Neutrophil (primary cell): ENCODE data around the gene GNG7.
"Not testable (repeated sequence)": the region's sequence is repeated elsewhere in the genome, so short reads cannot be mapped to it uniquely, and the experiment has no call there.

Source experiments
- H3K27ac ChIP-seq: fragments of 200-600 bp; sonication (generic); 2 replicates; pipeline ENCODE4 v1.5.1; 2016; ENCODE audit warnings: mild to moderate bottlenecking, moderate library complexity
- H3K27me3 ChIP-seq: fragments of 200-600 bp; sonication (generic); 2 replicates; pipeline ENCODE4 v1.6.0; 2016; ENCODE audit warnings: mild to moderate bottlenecking
- H3K36me3 ChIP-seq: fragments of 200-600 bp; sonication (generic); 2 replicates; pipeline ENCODE4 v1.5.1; 2017
- H3K4me1 ChIP-seq, 2 experiments: fragments of 200-600 bp in 1 of 2; sonication (generic) in 1 of 2; 1 replicate in 1 of 2; 2 replicates in 1 of 2; pipeline versions ENCODE4 v1.5.1 to v1.6.1; 2013 to 2016; ENCODE audit warnings: low read depth in 1 of 2, low read length in 1 of 2, mild to moderate bottlenecking in 1 of 2, moderate library complexity in 1 of 2; ENCODE audit not compliant: control insufficient read depth in 1 of 2, insufficient read depth in 1 of 2
- H3K4me3 ChIP-seq, 2 experiments: fragments of 200-600 bp in 1 of 2; sonication (generic) in 1 of 2; 1 replicate in 1 of 2; 2 replicates in 1 of 2; pipeline ENCODE4 v1.5.1; 2013 to 2016; ENCODE audit warnings: low read depth in 1 of 2, low read length in 1 of 2, mild to moderate bottlenecking in 1 of 2, moderate library complexity in 1 of 2
- H3K9me3 ChIP-seq: fragments of 200-600 bp; sonication (generic); 2 replicates; pipeline ENCODE4 v1.5.1; 2016
- TF ChIP-seq, protein P1 (sequence below): fragments of 200-600 bp; sonication (generic); IDR thresholded peaks from 2 replicates; pipeline ENCODE4 v1.5.1; 2016; ENCODE audit warnings: antibody characterized with exemption

Gene GNG7

DNA sequence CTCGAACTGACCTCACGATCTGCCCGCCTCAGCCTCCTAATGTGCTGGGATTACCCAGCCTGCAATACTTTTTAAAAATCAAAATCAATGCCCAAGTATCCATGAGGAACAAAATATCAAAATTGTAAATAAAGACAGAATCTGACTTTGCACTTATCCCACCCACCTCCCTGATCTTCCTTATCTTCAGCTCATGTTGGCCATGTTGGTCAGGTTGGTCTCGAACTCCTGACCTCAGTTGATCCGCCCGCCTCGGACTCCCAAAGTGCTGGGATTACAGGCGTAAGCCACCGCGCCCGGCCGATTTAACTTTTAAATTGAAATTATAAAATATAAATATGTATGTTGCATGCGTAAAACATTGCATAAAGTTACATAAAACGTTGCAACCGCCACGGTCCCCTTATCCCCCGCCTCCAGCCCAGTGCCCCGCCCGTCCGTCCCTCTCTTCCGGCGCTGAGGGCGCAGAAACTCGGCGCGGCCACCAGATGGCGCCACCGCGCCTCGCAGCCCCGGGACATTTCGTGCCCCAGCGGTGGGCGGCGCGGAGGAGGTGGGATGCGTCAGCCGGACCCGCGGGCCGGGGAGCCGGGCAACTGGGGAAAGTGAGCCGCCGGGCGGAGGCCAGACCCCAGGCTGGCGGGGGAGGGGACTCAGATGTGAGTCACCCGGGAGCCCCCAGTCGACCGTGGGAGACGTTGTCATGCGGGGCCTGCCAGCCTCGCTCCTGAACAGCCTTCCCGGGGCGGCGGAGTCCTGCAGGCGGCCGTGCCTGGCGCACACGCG is 228.1 kb downstream of the GNG7 start:
- Histone ChIP-seq H3K36me3 (peaks cover 17% of the 10 kb centered on the region), H3K4me1 (peaks cover 36 to 40% of the 10 kb centered on the region in 2 experiments), H3K27ac (peak overlapping the region; percentile 88), H3K9me3 (no peaks in the 10 kb centered on the region), H3K4me3 (peak overlapping the region; percentile 98 to 100), H3K27me3 (no peaks in the 10 kb centered on the region)
- TF ChIP-seq, protein P1, sequence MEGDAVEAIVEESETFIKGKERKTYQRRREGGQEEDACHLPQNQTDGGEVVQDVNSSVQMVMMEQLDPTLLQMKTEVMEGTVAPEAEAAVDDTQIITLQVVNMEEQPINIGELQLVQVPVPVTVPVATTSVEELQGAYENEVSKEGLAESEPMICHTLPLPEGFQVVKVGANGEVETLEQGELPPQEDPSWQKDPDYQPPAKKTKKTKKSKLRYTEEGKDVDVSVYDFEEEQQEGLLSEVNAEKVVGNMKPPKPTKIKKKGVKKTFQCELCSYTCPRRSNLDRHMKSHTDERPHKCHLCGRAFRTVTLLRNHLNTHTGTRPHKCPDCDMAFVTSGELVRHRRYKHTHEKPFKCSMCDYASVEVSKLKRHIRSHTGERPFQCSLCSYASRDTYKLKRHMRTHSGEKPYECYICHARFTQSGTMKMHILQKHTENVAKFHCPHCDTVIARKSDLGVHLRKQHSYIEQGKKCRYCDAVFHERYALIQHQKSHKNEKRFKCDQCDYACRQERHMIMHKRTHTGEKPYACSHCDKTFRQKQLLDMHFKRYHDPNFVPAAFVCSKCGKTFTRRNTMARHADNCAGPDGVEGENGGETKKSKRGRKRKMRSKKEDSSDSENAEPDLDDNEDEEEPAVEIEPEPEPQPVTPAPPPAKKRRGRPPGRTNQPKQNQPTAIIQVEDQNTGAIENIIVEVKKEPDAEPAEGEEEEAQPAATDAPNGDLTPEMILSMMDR: peak; percentile 99

DNA sequence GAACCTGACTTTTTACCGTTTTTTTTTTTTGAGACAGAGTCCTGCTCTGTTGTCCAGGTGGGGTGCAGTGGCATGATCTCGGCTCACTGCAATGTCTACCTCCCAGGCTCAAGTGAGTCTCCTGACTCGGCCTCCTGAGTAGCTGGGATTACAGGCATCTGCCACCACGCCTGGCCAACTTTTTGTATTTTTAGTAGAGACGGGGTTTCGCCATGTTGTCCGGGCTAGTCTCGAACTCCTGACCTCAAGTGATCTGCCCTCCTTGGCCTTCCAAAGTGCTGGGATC is 232.6 kb downstream of the GNG7 start:
- H3K9me3 ChIP-seq, H3K27me3 ChIP-seq, H3K4me1 ChIP-seq, H3K27ac ChIP-seq, H3K36me3 ChIP-seq, H3K4me3 ChIP-seq: not testable (repeated sequence)

DNA sequence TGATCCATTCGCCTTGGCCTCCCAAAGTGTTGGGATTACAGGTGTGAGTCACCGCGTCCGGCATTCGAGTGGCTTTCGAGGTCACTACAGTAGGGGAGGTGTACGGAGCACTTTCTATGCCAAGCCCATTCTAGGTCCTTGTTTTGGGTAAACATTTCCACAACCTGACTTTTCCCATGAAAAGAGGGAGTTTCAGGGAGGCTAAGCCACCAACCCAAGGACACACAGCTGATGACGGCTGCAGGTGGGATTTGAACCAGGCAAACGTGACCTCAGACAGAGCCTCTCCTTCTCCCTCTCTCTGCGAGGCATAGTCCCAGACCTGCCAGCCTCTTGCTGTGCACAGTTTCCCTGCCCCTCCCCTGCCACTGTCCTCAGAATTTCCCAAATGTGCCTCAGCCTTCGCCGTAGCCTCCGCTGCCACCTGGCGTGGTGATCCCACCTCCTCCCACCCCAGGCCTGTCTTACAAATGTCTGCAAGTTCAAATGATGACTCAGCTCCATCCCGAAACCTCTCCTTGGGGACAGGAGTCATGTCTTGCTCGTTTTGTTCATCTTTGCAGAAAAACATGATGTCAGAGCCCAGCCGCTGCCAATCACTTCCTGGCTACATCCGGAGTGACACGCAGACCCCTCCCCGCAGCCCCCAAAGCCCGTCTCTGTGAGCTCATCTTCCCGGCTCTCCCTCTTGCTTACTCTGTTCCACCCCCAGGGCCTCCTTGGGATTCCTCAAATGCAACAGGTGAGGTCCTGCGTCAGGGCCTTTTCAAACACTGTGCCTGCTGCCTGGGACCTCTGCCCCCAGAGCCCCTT is 233.2 kb downstream of the GNG7 start:
- peaks cover 2 to 3% of the 10 kb centered on the region in 2 experiments for H3K4me1 ChIP-seq
- TF ChIP-seq, protein P1: no peak
- no peak overlapping the region for H3K27ac ChIP-seq
- H3K4me3 ChIP-seq: no peak overlapping the region
- H3K9me3 ChIP-seq: no peaks in the 10 kb centered on the region
- no peaks in the 10 kb centered on the region for H3K27me3 ChIP-seq
- no peaks in the 10 kb centered on the region for H3K36me3 ChIP-seq

DNA sequence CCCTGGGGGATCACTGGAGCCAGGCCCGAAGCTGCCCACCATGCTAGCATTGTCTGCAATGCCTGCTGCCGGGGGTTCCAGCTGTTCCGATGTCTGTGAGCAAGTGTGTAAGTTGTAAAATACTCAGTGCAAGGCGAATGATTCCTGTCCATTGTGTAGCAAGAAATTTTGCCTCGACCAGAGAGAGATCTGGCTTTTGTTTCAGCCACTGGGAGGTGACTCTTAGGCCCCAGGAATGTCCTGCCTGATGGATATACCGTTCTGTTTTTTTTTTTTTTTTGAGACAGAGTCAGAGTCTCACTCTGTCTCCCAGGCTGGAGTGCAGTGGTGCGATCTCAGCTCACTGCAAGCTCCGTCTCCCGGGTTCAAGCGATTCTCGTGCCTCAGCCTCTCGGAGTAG is 233.9 kb downstream of the GNG7 start:
- Histone ChIP-seq H3K4me3 (no peak overlapping the region), H3K27me3 (no peaks in the 10 kb centered on the region), H3K4me1 (no peaks in the 10 kb centered on the region), H3K27ac (no peak overlapping the region), H3K9me3 (no peaks in the 10 kb centered on the region), H3K36me3 (no peaks in the 10 kb centered on the region)
- TF ChIP-seq, protein P1: no peak

DNA sequence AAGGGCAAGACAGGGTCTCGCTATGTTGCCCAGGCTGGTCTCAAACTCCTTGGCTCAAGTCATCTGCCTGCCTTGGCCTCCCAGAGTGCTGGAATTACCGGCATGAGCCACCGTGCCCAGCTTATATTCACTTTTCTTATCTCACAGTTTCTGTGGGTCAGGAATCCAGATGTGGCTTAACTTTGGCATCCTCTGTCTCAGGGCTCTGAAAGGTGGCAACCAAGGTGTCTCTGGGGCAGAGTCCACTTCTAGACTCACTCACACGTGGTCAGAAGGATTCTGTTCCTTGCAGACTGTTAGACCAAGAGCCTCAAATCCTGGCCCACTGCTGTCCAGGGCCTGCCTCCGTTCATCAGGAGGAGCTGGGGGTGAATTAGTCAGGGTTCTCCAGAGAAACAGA is 238.1 kb downstream of the GNG7 start:
- H3K27ac ChIP-seq: no peak overlapping the region
- no peak overlapping the region for H3K4me3 ChIP-seq
- peaks cover 20 to 26% of the 10 kb centered on the region in 2 experiments for H3K4me1 ChIP-seq
- H3K27me3 ChIP-seq: peaks cover 10% of the 10 kb centered on the region
- H3K36me3 ChIP-seq: no peaks in the 10 kb centered on the region
- H3K9me3 ChIP-seq: no peaks in the 10 kb centered on the region
- TF ChIP-seq, protein P1: no peak

DNA sequence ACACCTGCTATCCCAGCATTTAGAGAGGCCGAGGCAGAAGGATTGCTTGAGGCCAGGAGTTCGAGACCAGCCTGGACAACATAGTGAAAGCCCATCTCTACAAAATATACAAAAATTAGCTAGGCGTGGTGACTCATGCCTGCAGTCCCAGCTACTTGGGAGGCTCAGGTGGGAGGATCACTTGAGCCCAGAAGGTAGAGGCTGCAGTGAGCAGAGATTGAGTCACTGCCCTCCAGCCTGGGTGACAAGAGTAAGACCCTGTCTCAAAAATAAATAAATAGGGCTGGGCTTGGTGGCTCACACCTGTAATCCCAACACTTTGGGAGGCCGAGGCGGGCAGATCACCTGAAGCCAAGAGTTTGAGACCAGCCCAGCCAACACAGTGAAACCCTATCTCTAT is 238.8 kb downstream of the GNG7 start:
- H3K9me3 ChIP-seq, H3K27ac ChIP-seq, H3K36me3 ChIP-seq, H3K4me3 ChIP-seq: not testable (repeated sequence)
- peaks cover 22 to 27% of the 10 kb centered on the region in 2 experiments for H3K4me1 ChIP-seq
- peaks cover 10% of the 10 kb centered on the region for H3K27me3 ChIP-seq
